Panc1 (cell line): ENCODE results near the gene GGTLC1.
"Not testable (repeated sequence)": the region's sequence is repeated elsewhere in the genome, so short reads cannot be mapped to it uniquely, and the experiment has no call there.

Source experiments
- CTCF ChIP-seq: fragments of 450-650 bp; IDR thresholded peaks from 2 replicates; pipeline ENCODE4 v1.5.1; 2017; ENCODE audit warnings: mild to moderate bottlenecking
- POLR2AphosphoS5 ChIP-seq: IDR thresholded peaks from 2 replicates; pipeline ENCODE4 v1.6.1; 2012; ENCODE audit warnings: mild to moderate bottlenecking, low read depth, low read length, moderate library complexity

- not testable (repeated sequence) for TF ChIP-seq CTCF, POLR2AphosphoS5
These were observed 1.7 kb upstream of the GGTLC1 start for GRCh38 chr20:23990296-23990695.
